Body of pancreas (tissue), 4 donors: ENCODE data around the gene NR3C1. TPM values are rescaled to one million over a fixed set of nuclear protein-coding genes. Genes with fewer than 3 reads are reported as not detected.

ENCODE experiments used
- ATAC-seq: fragments of 150-250 bp; one replicate; pipeline ENCODE4 v1.9.1; 2016
- DNase-seq, 4 donors: peaks; one replicate each; pipeline ENCODE4 v3.0.0-alpha.2; 2019
- H3K27ac ChIP-seq, 4 donors: fragments of 200-600 bp; sonication (generic); 1 replicate in 3 of 4; 2 replicates in 1 of 4; pipeline versions ENCODE4 v1.5.1 to v1.6.1; 2016 to 2019; ENCODE audit warnings: mild to moderate bottlenecking in 1 of 4, mixed read lengths in 1 of 4, moderate library complexity in 1 of 4
- H3K27me3 ChIP-seq, 2 donors: fragments of 200-600 bp; sonication (generic); one replicate each; pipeline ENCODE4 v1.6.0; 2016; ENCODE audit warnings: mild to moderate bottlenecking in 1 of 2
- H3K36me3 ChIP-seq, 2 donors: fragments of 200-600 bp; sonication (generic); replicated peaks in 1 of 2; 2 replicates each; pipeline ENCODE4 v1.5.1; 2016; ENCODE audit warnings: low read depth in 2 of 2; ENCODE audit not compliant: insufficient read depth in 1 of 2
- H3K4me1 ChIP-seq: fragments of 200-600 bp; sonication (generic); one replicate; pipeline ENCODE4 v1.6.0; 2016
- H3K4me3 ChIP-seq, 2 donors: fragments of 200-600 bp; sonication (generic); 1 replicate in 1 of 2; 2 replicates in 1 of 2; pipeline ENCODE4 v1.5.1; 2016 to 2019
- H3K9me3 ChIP-seq, 3 donors: fragments of 200-600 bp; sonication (generic); 1 replicate in 2 of 3; 2 replicates in 1 of 3; pipeline ENCODE4 v1.5.1; 2016
- CTCF ChIP-seq, 7 experiments: fragments of 450-650 bp in 4 of 7; fragments of 200-600 bp in 3 of 7; sonication (generic) in 3 of 7; IDR thresholded peaks; one replicate each; pipeline ENCODE4 v1.5.1; 2016 to 2019; ENCODE audit warnings: antibody characterized with exemption in 7 of 7
- POLR2A ChIP-seq, 3 donors: fragments of 450-650 bp; IDR thresholded peaks; one replicate each; pipeline ENCODE4 v1.6.1; 2016; ENCODE audit warnings: antibody characterized with exemption in 3 of 3, mild to moderate bottlenecking in 2 of 3
- WGBS, 2 donors: methylation state at CpG; one replicate each; pipeline ENCODE4 v1.1.5; 2017; 5-methylcytosine and 5-hydroxymethylcytosine counted together
- intact Hi-C: fragments of 100-400 bp; cut with DNase I; formaldehyde crosslinking; loops from one replicate; pipeline ENCODE4 v1.15.1; 2023
- total RNA-seq, 2 donors: library from RNA; depleted of rRNA; stranded (reverse); fragments of >200 nt; gene quantifications; one replicate each; pipeline ENCODE4 v1.1.0, GENCODE V29; 2016

NR3C1 gene
- total RNA-seq, 2 donors from 2014 or later: 18.5 to 25.2 TPM

- Histone ChIP-seq H3K27me3 (no peaks in the 10 kb centered on the region), H3K9me3 (no peaks in the 10 kb centered on the region), H3K27ac (no peak overlapping the region), H3K4me1 (peaks cover 62% of the 10 kb centered on the region), H3K4me3 (no peak overlapping the region), H3K36me3 (no peaks in the 10 kb centered on the region)
- whole genome bisulfite sequencing, 2 donors: 45 to 48% methylated on average over 12 of the region's 12 CpGs
- intact Hi-C loops: no loop called here
- TF ChIP-seq POLR2A (IDR thresholded peaks at IDR 0.05): no peak
- TF ChIP-seq CTCF (IDR thresholded peaks at IDR 0.05): no peak
- no peak for ATAC-seq
- DNase-seq: no peak
Observed at GRCh38 chr5:143399616-143400540, 3.6 kb downstream of the NR3C1 start.

GRCh38 chr5:143398451-143399237, 4.8 kb downstream of the NR3C1 start:
- 37% methylated on average over 8 of the region's 8 CpGs for WGBS, 2 donors
- ATAC-seq (no peak), DNase-seq (no peak)
- Histone ChIP-seq H3K36me3 (no peaks in the 10 kb centered on the region), H3K9me3 (no peaks in the 10 kb centered on the region), H3K27me3 (no peaks in the 10 kb centered on the region), H3K27ac (no peak overlapping the region), H3K4me1 (peaks cover 74% of the 10 kb centered on the region), H3K4me3 (no peak overlapping the region)
- TF ChIP-seq CTCF (IDR thresholded peaks at IDR 0.05): no peak
- no peak for TF ChIP-seq POLR2A (IDR thresholded peaks at IDR 0.05)
- intact Hi-C loops: no loop called here

- no peaks in the 10 kb centered on the region for H3K36me3 ChIP-seq
- no peak for TF ChIP-seq CTCF (IDR thresholded peaks at IDR 0.05)
- TF ChIP-seq POLR2A (IDR thresholded peaks at IDR 0.05): no peak
- H3K4me3 ChIP-seq: no peak overlapping the region
- peaks cover 81% of the 10 kb centered on the region for H3K4me1 ChIP-seq
- 52 to 56% methylated on average over 2 of the region's 2 CpGs for WGBS, 2 donors
- no peaks in the 10 kb centered on the region for H3K27me3 ChIP-seq
- DNase-seq: no peak
- no peaks in the 10 kb centered on the region for H3K9me3 ChIP-seq
- H3K27ac ChIP-seq: no peak overlapping the region
- intact Hi-C loops: no loop called here
- no peak for ATAC-seq
Observed at GRCh38 chr5:143398053-143398355, 5.5 kb downstream of the NR3C1 start.

GRCh38 chr5:143397302-143398052, 6.0 kb downstream of the NR3C1 start:
- Histone ChIP-seq H3K9me3 (no peaks in the 10 kb centered on the region), H3K4me1 (peaks cover 81% of the 10 kb centered on the region), H3K36me3 (no peaks in the 10 kb centered on the region), H3K27ac (no peak overlapping the region), H3K4me3 (no peak overlapping the region), H3K27me3 (no peaks in the 10 kb centered on the region)
- intact Hi-C loops: no loop called here
- ATAC-seq: no peak
- TF ChIP-seq POLR2A (IDR thresholded peaks at IDR 0.05) (no peak), CTCF (IDR thresholded peaks at IDR 0.05) (no peak)
- no peak for DNase-seq
- 85 to 91% methylated on average over 2 of the region's 2 CpGs for WGBS, 2 donors
